GM03348 (cell line): ENCODE measurements around the gene PLAAT2.
"Not testable (repeated sequence)": the region's sequence is repeated elsewhere in the genome, so short reads cannot be mapped to it uniquely, and the experiment has no call there.

ENCODE experiments used
- DNase-seq: peaks from one replicate; pipeline ENCODE4 v3.0.0; 2012; ENCODE audit warnings: low spot score

Gene PLAAT2

DNA sequence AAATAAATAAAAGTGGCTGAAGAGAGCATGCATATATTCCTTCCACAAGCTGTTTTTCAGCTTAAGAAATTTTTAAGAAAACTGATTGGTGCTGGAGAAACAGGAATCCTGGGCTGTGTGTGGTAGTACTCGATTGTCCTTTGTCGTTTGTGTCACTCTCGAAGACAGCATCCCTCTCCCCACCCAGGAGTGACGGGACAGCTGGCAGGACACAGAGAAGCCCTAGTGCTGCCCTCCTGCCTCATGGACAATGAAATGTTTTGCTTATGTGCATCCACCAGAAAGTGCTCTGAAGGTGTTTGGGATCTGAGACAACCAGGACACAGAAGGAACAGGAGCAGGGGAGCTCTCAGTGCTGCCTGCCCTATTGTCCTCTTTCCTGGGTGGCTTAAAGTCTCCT is 13.8 kb downstream of the PLAAT2 start:
- no peak for DNase-seq

DNA sequence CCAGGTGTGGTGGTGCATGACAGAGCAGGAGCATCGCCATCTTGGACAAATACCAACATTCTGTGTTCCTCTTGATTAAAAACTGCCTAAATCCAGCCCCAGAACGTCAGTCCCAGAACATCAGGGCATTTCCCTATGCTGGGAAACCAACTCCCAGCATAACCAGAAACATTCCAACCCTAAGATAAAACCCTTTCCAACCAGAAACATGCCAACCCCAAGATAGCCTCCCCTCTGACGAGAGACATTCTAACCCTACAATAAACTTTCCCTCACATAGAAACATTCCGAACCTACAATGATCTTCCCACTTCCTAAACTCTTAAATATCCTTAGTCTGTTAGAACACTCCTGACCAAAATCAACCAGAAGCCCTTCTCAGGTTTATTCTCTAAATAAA is 15.0 kb downstream of the PLAAT2 start:
- no peak for DNase-seq

DNA sequence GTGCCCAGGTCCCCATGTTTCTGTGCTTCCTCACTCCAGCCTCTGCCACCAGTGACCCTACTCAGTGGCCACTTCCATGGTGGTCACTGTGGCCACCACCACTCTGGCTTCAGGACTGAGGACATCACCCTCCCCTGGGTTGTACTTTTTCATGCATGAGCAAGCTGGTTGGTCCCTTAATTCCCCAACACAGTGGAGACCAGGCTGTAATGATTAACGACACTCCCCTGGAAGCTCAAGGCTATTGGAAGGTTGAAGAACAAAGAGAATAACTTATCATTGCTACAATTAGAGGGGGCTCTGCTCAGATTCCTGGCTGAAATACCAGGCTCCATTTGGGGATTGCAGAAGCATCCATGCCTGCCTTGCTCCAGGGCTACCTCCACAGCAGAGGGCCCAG is 16.1 kb downstream of the PLAAT2 start:
- DNase-seq = no peak

DNA sequence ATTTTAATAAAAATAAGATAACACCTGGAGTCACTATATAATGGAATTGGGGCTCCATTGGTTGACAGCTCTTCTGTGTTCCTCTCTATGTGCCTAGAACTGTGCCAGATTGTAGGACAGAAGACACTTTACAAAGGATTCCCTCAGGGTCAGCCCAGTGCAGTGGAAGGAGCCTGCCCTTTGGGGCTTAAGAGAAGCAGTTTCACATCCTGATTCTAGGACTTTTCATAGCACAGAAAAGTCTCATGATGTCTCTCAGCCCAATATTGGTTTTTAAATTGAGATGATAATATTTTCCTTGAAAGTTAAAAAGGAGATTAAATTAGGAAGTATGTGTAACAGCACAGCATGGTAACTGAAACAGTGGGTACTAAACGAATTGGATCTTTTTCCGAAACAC is 19.5 kb downstream of the PLAAT2 start:
- DNase-seq = no peak

DNA sequence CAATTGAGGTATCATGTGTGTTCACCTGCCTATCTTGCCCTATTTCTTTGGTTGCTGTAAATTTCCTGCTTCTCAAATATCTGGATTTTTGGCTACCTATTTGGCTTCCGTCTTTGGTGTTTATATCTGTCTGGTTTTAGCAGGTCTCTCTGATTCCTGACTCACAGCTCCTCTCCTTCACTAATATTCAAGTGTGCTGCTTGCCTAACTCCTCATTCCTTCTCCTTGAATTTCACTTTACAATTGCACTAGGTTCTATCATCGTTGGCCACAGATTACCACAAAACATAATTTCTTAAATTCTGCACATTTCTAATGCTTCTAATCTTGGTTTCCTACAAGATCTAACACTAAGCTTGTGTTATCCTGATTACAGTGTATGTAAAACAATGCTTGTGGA is 20.7 kb downstream of the PLAAT2 start:
- DNase-seq = not testable (repeated sequence)

DNA sequence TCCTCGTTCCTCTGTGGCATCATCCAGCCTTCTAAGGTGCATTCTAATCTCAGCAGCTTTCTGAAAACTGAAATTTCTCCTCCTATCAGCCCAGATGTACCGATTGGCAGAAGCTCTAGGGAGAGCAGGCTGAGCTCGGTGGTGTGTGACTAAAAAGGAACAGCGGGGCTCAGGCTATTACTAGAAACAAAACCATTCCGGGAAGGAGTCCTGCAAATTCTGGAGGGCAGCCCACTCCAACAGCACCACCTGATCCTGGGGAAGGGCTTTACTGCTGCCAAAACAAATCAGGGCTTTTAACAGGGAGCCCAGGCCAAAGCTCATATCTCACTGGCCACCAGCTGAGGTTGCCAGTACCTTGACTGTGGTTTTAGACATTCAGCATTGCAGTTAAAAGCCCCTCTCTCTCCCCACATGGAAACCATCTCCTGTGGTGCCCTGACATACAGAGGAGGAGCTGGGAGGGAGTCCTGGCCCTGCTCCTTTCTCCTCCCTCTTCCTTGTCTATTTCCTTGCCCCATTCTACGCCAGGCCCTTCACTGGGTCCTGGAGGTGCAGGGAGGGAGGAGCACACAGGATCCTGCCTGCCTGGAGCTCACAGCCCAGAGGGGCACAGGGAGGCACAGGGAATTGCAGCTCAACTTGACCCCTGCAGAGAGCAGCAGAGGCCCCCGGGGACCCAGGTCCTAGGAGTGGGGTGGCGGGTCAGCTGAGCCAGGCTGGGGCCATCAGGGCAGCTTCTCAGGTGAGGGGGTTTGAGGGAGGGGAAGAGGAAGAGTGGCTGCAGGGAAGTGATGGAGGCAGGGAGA is 25.7 kb downstream of the PLAAT2 start:
- DNase-seq = peak; percentile 64

DNA sequence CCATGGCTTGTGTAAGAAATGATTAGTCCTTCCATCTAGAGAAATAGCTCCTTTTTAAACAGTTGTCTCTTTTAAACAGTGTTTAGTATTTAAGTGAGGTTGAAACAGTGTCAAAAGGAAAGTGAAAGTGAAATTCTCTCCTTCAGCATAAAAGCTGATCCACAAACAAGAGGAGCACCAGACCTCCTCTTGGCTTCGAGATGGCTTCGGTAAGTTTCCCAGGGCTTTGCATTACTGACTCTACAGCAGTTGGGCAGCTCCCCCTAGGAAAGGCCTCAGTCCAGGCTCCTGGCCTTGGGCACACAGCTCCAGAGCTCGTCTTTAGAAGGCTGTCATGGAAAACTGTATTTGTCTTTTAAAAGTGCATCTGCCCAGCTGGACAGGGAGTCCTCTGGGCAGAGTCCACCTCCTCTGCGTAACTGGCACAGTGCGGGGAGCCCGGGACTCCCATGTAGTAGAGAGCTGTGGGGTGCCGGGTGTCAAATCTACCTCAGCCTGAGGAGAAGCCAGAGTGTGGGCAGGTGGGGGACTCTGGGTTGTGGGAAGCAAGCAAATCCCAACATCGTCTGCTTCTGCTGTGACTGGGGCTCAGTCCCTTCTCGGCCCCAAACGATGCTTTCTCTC is 26.4 kb downstream of the PLAAT2 start, which contains the start of gene PLAAT4:
PLAAT4 (plus strand) TSS at position 140 of the 624 bp plus-strand sequence; CDS start at position 201, 61 bp downstream.
- peak; percentile 74 for DNase-seq

DNA sequence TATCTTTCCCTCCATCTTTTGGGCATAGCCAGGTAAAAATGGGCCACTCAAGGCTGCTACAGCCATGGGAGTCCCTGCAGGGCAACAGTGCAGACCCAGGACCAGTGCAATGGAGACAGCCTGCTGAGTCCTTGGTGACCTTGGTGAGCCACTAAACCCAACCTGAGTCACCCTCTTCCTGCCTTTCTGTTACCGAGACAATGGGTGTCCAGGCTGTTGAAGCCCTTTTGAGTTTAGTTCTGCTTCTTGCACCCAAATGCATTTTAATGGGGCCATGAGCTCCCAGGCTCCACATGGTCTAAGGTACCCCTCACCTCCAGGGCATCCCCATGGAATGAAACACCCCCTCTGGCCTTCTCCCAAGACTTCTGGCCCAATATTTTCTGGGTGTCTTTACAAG is 27.4 kb downstream of the PLAAT2 start:
- DNase-seq = no peak

DNA sequence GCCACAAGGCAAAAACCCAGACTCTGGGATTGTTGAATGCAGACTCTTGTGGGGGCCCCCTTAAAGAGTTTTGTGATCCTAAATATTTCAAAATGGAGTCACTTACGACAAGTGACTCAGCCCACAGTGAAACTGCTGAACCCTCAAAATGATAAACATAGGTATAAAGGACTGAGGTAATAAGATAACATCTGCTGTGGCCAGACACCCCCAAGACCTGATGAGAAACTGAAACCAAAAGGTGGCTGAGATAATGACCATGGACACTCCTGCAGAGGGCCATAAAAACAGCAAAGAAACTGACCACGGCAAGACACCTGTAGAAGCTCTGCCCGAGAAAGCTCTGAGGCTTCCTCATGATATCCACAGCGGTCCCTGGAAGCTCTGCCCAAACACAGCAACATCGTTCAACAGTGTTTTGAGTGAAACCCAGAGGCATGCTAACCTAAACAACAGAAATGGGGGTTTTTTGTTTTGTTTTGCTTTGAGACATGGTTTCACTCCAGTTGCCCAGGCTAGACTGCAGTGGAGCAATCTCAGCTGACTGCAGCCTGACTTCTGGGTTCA is 28.2 kb downstream of the PLAAT2 start:
- no peak for DNase-seq

DNA sequence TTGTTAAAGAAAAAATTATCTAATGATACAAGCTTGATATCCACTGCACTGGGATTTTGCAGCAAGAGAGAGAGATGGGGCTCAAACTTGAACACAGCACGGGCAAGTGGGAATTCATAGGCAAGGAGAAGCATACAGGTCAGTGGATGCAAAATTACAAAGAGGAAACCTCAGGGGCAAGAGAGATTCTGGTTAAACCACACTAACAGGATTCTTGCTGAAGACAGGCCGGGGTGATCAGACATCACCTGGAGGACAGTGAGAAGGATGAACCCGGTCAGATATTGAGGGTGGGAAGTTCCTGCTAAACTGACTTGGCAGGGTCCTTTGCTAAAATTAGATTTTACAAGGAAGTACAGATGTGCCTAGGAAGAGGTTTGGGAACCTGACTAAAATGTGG is 29.1 kb downstream of the PLAAT2 start:
- DNase-seq = no peak

DNA sequence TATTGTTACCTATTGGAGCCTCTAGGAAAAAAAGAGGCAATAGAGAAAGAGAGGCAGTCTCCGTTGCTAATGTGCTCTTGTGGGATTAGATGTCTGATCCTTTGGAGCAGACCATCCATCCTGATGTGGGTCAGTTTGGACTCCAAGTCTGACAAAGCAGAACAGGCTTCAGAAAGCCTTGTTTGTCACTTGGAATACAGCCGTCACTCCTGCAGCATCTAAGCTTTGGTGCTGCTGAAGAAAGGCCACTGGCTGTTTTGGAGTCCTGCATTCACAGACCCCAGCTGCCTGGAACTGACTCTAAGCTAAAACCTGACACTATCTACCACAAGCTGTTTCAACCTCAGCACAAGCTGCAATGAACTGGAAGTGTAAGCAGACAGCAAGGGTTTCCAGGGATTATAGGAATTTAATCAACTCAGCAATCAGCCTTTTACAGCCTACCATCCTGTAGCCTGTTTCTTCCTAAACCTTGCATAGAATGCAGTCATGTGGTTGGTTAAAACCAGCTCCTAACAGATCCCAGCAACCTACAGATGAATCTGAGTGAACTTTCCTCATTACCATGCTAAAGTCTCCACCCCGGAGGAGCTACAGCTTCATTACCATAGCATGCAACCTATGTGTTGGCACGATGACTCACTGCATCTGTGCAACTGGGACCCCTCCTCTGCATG is 30.2 kb downstream of the PLAAT2 start:
- no peak for DNase-seq

DNA sequence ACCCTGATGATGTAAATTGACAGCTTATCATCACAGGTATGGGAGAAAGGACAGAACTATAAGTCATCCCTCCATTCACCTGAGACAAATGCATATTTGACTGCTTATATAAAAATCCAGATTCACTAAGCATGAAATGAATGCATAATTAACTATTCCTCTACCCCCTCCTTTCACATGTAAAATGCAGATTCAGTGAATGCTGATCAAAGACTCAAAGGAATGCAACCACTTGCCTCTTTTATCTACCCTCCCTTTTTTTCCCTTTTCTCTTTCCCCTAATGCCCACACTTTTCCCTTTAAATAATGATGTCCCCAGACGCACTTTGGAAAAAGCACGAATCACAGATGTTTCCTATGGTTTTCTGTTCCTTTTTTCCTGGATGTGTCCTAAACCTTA is 31.1 kb downstream of the PLAAT2 start:
- DNase-seq = no peak

DNA sequence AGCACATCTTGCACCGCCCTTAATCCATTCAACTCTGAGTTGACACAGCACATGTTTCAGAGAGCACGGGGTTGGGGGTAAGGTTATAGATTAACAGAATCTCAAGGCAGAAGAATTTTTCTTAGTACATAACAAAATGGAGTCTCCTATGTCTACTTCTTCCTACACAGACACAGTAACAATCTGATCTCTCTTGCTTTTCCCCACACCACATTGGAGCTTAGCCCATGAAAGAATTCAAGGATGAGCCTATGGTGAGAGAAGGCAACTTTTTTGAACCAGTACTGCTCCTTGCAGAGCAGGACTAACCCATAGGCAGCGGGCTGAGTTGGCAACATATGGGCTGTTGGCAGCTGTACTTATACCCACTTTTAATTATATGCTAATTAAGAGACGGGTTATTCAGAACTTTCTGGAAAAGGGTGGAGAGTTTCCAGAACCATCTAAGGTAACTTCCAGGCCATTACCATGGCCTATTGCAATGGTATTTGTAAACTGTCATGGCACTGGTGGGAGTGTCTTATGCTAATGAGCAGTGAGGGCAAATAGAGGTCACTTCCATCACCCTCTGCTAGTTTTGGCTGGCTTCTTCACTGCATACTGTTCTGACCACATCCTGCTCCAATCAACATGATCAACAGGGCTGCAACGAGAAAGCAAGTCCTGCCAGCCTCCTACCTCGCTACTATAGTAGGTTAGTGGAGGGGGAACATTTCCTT is 31.9 kb downstream of the PLAAT2 start:
- peak; percentile 58 for DNase-seq

DNA sequence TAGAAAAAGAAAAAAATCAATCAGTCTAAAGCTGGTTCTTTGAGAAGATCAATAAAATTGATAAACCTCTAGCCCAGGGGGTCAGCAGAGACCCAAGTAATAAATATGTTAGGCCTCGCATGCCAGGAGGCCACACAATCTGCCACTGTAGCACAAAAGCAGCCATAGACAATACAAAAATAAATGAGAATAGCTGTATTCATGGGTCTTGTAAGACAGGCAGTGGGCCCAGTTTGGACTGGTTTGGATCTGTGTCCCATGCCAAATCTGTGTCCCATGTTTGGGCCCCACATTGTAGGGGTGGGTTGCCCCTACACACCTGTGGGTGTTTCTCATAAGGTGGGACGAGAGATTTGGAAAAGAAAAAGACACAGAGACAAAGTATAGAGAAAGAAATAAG is 33.2 kb downstream of the PLAAT2 start:
- DNase-seq = no peak

DNA sequence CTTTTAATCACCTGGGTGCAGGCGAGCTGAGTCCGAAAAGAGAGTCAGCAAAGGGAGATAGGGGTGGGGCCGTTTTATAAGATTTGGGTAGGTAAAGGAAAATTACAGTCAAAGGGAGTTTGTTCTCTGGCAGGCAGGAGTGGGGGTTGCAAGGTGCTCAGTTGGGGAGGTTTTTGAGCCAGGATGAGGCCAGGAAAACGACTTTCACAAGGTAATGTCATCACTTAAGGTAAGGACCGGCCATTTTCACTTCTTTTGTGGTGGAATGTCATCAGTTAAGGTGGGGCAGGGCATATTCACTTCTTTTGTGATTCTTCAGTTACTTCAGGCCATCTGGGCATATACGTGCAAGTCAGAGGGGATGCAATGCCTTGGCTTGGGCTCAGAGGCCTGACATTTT is 33.8 kb downstream of the PLAAT2 start:
- DNase-seq = not testable (repeated sequence)

DNA sequence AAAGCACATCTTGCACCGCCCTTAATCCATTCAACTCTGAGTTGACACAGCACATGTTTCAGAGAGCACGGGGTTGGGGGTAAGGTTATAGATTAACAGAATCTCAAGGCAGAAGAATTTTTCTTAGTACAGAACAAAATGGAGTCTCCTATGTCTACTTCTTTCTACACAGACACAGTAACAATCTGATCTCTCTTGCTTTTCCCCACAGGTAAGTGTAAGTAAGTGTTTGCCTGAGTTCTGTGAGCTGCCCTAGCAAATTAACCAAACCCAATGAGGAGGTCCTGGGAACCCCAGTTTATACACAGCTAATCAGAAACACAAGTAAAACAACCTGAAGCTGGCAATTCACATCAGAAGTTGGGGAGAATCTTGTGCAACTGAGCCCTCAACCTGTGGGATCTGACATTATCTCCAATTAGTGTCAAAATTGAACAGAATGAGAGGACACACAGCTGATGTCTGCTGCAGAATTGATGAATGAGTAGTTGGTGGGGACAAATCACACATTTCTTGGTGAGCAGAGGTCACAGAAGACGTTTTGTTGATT is 34.4 kb downstream of the PLAAT2 start:
- DNase-seq = not testable (repeated sequence)

DNA sequence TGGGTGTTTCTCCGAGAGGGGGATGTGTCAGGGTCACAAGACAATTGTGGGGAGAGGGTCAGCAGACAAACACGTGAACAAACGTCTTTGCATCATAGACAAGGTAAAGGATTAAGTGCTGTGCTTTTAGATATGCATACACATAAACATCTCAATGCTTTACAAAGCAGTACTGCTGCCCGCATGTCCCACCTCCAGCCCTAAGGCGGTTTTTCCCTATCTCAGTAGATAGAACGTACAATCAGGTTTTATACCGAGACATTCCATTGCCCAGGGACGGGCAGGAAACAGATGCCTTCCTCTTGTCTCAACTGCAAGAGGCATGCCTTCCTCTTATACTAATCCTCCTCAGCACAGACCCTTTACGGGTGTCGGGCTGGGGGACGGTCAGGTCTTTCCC is 35.0 kb downstream of the PLAAT2 start:
- DNase-seq = not testable (repeated sequence)

DNA sequence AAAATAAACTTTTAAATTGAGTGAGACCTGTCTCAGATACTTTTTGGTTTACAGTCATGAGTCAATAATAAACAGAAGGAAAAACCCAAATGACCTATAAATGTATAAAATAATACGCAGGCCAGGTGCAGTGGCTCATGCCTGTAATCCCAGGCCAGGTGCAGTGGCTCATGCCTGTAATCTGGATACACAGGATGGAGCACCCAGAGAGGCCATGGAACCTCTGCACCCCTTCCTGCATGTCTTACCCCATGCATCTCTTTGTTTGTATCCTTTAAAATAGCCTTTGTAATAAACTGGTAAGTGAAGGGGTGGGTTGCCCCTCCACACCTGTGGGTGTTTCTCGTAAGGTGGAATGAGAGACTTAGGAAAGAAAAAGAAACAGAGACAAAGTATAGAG is 35.5 kb downstream of the PLAAT2 start:
- DNase-seq = no peak

DNA sequence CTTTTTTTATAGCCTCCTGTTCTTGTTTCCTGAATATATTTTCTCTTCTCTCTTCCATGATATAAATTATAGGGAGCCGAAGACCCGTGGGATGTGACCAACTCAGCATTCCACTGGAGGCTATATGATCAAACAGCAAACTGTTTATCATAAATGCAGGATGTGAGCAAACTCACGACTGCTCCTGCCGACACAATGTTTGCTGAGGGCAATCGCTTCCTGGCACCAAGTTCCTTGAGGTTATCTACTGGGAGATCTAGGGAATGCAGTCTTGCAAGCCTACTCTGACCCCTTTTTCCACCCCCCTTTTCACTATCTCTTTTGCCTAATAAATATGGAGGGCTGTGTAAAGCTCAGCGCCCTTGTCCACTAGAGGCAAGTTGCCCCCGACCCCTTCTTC is 40.0 kb downstream of the PLAAT2 start:
- DNase-seq = no peak

DNA sequence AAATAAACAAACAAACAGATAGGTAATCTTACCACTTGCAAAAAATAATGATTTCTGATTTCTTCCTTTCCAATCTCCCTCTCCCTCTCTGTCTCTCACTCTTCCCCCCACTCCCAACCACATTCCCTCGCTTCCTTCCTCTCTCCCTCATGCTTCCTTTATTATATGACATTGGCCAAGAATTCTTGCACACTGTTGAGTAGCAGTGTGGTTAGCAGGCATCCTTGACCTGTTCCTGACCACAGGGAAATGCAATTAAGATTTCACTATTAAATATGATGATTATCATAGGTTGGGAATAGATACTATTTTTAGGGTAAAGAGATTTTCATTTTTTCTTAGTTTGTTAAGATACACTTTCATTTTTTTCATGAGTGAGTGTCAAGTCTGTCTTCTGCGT is 41.3 kb downstream of the PLAAT2 start:
- no peak for DNase-seq

DNA sequence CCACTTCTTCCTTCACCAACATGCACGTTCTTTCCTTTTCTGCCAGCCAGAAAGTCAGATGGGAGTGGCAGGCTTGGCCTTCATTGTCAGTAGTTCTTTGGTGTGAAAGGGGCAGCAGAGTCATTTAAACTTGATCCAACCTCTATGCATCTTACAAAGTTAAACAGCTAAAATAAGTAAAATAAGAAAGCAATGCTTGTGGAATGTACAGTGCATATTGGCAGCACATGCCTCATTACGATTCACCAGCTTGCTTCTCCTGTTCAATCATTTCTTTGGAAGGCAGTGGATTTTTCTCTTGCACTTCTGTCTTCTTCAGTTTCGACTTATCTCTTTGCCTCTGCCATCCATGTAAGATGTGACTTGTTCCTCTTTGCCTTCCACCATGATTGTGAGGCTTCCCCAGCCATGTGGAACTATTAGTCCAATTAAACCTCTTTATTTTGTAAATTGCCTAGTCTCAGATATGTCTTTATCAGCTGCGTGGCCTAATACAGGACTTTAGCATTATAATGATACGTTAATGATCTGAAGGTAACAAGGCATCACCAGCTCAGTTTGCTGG is 42.5 kb downstream of the PLAAT2 start:
- no peak for DNase-seq
